Thyroid gland (tissue), 4 donors: ENCODE measurements around the gene BCAS3.

Source experiments
- CTCF ChIP-seq, 6 experiments: fragments of 200-600 bp in 3 of 6; fragments of 450-650 bp in 3 of 6; sonication (generic) in 3 of 6; IDR thresholded peaks; one replicate each; pipeline ENCODE4 v1.5.1; 2016 to 2019; ENCODE audit warnings: antibody characterized with exemption in 6 of 6, mild to moderate bottlenecking in 2 of 6, inconsistent platforms in 1 of 6, moderate library complexity in 1 of 6
- POLR2A ChIP-seq, 2 donors: fragments of 450-650 bp; IDR thresholded peaks; one replicate each; pipeline ENCODE4 v1.6.1; 2017; ENCODE audit warnings: antibody characterized with exemption in 2 of 2, mild to moderate bottlenecking in 2 of 2, moderate library complexity in 1 of 2

GRCh38 chr17:60832631-60833030 lies 155.0 kb downstream of the BCAS3 start:
- no peak for TF ChIP-seq CTCF (IDR thresholded peaks at IDR 0.05)
- TF ChIP-seq POLR2A (IDR thresholded peaks at IDR 0.05): no peak
